SH-SY5Y (cell line): ENCODE measurements around the gene CHP1.

ENCODE experiments used
- GATA2 ChIP-seq: IDR thresholded peaks from 2 replicates; pipeline ENCODE4 v1.6.1; 2011; ENCODE audit warnings: mild to moderate bottlenecking, low read depth, low read length
- GATA3 ChIP-seq: IDR thresholded peaks from 2 replicates; pipeline ENCODE4 v1.6.1; 2011; ENCODE audit warnings: low read depth, mild to moderate bottlenecking, low read length, moderate library complexity

DNA sequence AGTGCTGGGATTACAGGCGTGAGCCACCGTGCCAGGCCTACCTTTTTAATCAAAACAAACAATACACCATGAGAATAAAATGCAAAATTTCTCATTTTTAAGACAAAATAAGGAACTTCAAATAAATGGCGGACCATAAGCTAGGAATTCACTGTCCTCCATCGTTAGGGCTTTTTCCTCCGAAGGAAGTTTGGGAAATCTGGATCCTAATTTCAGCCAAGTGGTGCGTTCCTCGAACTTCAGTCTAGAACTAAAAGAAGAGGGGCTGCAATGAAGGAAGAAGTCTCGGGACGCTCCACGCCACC is 771 bp upstream of the CHP1 start:
- no peak for TF ChIP-seq GATA2
- no peak for TF ChIP-seq GATA3
